HG03108 (cell line): ENCODE results near the gene GNAI3.
A peak's percentile ranks its signal among the peaks of the same experiment; 100 is the strongest.

Experiments
- ATAC-seq: cut with Tn5 transposase; IDR thresholded peaks from one replicate; pipeline ENCODE4 v1.9.1; 2021; ENCODE audit warnings: moderate library complexity; ENCODE audit not compliant: unreplicated experiment

GNAI3 gene

GRCh38 chr1:109548321-109549267 lies at the start of gene GNAI3:
Gene GNAI3 (plus strand): TSS chr1:109548615. CDS start chr1:109548721, 106 bp downstream.
- peak; percentile 91 for ATAC-seq

- no peak for ATAC-seq
These were observed 49.3 kb upstream of the GNAI3 start for GRCh38 chr1:109499081-109499480.

- no peak for ATAC-seq
These were observed 48.5 kb upstream of the GNAI3 start for GRCh38 chr1:109499661-109500536.

GRCh38 chr1:109500941-109501381 lies 47.5 kb upstream of the GNAI3 start:
- ATAC-seq = no peak

- no peak for ATAC-seq
These were observed 46.6 kb upstream of the GNAI3 start for GRCh38 chr1:109501644-109502363.

- ATAC-seq = no peak
These were observed 46.0 kb upstream of the GNAI3 start for GRCh38 chr1:109502364-109502851.

GRCh38 chr1:109503935-109504334 lies 44.5 kb upstream of the GNAI3 start:
- no peak for ATAC-seq

GRCh38 chr1:109504974-109505373 lies 43.4 kb upstream of the GNAI3 start:
- ATAC-seq = no peak

- ATAC-seq = no peak
These were observed 40.2 kb upstream of the GNAI3 start for GRCh38 chr1:109508001-109508872.

- ATAC-seq = no peak
These were observed 39.6 kb upstream of the GNAI3 start for GRCh38 chr1:109508873-109509175.

- no peak for ATAC-seq
These were observed 39.0 kb upstream of the GNAI3 start, which contains the start of gene AMIGO1 for GRCh38 chr1:109509176-109510134. Gene AMIGO1 (minus strand): TSS chr1:109509727. CDS start chr1:109508912, 815 bp downstream.

- ATAC-seq = no peak
These were observed 35.2 kb upstream of the GNAI3 start for GRCh38 chr1:109513110-109513710.

GRCh38 chr1:109514846-109515245 lies 33.6 kb upstream of the GNAI3 start:
- no peak for ATAC-seq

- ATAC-seq = no peak
These were observed 31.5 kb upstream of the GNAI3 start for GRCh38 chr1:109516872-109517271.

- no peak for ATAC-seq
These were observed 31.1 kb upstream of the GNAI3 start for GRCh38 chr1:109517337-109517736.

GRCh38 chr1:109521002-109521951 lies 27.1 kb upstream of the GNAI3 start:
- ATAC-seq = no peak

GRCh38 chr1:109522026-109522425 lies 26.4 kb upstream of the GNAI3 start:
- no peak for ATAC-seq
